Esophagus muscularis mucosa (tissue), 4 donors: ENCODE results near the gene THADA.

Experiments used
- CTCF ChIP-seq, 3 experiments: fragments of 200-600 bp in 2 of 3; fragments of 450-650 bp in 1 of 3; sonication (generic) in 2 of 3; IDR thresholded peaks; one replicate each; pipeline ENCODE4 v1.5.1; 2017 to 2019; ENCODE audit warnings: antibody characterized with exemption in 3 of 3, mild to moderate bottlenecking in 2 of 3, moderate library complexity in 1 of 3
- EP300 ChIP-seq: sonication (generic); formaldehyde crosslinking; IDR thresholded peaks from one replicate; pipeline ENCODE4 v1.6.1; 2017; ENCODE audit warnings: antibody characterized with exemption
- POLR2A ChIP-seq: fragments of 450-650 bp; IDR thresholded peaks from one replicate; pipeline ENCODE4 v1.6.1; 2017; ENCODE audit warnings: antibody characterized with exemption, moderate library complexity, mild to moderate bottlenecking, low read depth
- POLR2AphosphoS5 ChIP-seq, 2 donors: sonication (generic); formaldehyde crosslinking; IDR thresholded peaks; one replicate each; pipeline ENCODE4 v1.6.1; 2017; ENCODE audit warnings: antibody characterized with exemption in 2 of 2

- no peak for TF ChIP-seq POLR2A
- TF ChIP-seq CTCF (IDR thresholded peaks at IDR 0.05), result no peak
- no peak for TF ChIP-seq POLR2AphosphoS5 (IDR thresholded peaks at IDR 0.05)
- TF ChIP-seq EP300, result no peak
Measured at GRCh38 chr2:43469713-43470112, 126.1 kb downstream of the THADA start.
